Measurements from ENCODE around the gene SLC45A1.

Gene SLC45A1

DNA sequence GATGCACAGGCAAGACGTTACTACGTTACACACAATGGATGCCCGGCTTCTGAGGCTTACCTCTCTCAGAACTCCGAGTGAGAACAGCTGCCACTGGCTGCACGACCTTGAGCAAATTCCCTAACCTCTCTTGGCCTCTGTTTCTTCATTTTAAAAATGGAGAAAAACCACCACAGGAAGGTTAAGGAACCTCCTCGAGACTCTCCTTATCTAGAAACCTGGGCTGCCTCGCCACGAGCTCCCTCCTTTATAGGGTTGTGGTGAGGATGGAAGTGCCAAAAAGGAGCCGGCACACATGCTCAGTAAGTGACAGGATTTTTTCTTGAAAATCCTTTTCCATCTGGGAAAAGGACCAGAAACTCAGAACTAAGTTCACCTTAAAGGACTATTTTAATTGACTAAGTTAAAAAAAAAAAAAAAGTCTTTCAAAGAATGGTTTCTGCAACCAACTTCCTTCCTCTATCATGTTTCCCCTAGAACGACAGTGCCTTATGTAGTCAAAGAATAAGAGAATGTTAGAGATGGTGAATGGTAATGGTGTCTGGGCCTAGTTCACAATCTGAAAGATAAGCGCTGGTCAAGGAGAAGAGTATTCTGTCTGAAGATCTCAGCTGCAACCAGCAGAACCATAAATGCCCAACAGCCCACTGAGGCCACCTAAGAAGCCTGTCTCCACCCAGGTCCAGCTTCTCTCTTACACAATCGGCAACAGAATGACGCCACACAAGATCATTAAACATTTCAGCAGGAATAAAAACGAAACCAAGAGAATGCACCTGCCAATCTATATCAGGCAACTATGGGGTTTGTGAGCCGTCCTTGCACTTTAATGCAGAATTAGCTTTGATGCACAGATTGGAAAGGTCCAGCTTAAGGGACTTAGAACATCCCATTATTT, 64.9 kb downstream of the SLC45A1 start:
- Histone ChIP-seq H3K27ac (peak overlapping the region in 1 of 2 donors; percentile 17), H3K4me3 (peak overlapping the region; percentile 4)

GRCh38 chr1:8384088-8384487, 66.2 kb downstream of the SLC45A1 start:
- H3K27ac ChIP-seq: peak overlapping the region in 1 of 2 donors; percentile 34
- H3K4me3 ChIP-seq: no peak overlapping the region
- no peak for TF ChIP-seq CTCF (IDR thresholded peaks at IDR 0.05)
- no peak for DNase-seq (ENCODE audit: low spot score)

More for the DNA sequence above, 64.9 kb downstream of the SLC45A1 start:
- no peak for TF ChIP-seq CTCF (IDR thresholded peaks at IDR 0.05)
- DNase-seq (ENCODE audit: low spot score): no peak

DNA sequence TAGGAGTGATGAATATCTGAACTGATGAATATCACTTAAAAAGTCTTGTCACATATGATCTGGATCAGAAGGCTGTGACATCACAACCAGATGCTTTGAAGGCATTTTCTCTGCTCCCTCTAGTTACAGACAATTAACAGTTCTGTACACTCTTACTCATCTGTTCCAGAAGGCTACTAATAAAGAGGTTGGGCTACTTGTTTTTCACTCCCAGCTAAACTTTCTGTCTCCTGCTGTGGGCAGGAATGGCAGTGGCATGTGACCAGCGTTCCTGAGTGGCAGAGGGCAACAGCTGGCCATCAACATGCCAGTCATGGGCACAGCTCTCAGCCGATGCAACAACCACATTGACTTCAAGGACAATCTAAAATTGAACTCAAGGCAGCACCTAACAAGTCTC, 66.7 kb downstream of the SLC45A1 start:
- TF ChIP-seq CTCF (IDR thresholded peaks at IDR 0.05): no peak
- Histone ChIP-seq H3K4me3 (no peak overlapping the region), H3K27ac (peak overlapping the region in 1 of 2 donors; percentile 34)
- no peak for DNase-seq (ENCODE audit: low spot score)

- no peak for DNase-seq (ENCODE audit: low spot score)
- no peak overlapping the region for H3K4me3 ChIP-seq
- TF ChIP-seq CTCF (IDR thresholded peaks at IDR 0.05): no peak
- no peak overlapping the region for H3K27ac ChIP-seq
Observed at GRCh38 chr1:8386247-8386646, 68.3 kb downstream of the SLC45A1 start.

GRCh38 chr1:8388732-8389562, 71.0 kb downstream of the SLC45A1 start:
- DNase-seq (ENCODE audit: low spot score): no peak
- H3K27ac ChIP-seq: no peak overlapping the region
- TF ChIP-seq CTCF (IDR thresholded peaks at IDR 0.05): no peak
- no peak overlapping the region for H3K4me3 ChIP-seq

DNA sequence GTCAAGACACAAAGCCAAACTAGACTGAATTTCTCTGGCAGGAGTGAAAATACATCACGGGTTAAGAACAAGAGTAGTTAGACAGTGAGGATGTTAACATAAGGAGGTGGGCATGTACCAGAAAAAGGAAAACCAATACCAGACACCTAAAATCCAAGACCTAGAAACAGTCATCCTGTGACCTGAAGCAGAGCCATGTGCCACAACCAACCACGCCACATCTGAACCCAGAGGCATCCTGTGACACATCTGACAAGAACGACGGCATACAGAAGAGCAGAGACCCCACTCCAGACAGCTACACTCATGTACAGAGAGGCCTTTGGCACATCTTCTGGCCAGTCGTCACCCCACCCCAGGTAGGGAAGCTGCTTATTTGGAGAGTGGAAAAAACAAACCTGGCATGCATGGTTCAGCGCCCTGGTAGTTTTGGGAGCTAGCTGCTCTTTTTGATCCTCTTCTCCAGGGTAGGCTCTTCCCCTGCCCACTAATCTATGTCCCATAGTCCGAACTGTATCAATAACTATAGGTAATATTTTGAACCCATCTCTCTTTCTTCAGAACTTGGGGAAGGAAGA, 72.1 kb downstream of the SLC45A1 start:
- no peak for TF ChIP-seq CTCF (IDR thresholded peaks at IDR 0.05)
- DNase-seq (ENCODE audit: low spot score): no peak
- Histone ChIP-seq H3K4me3 (no peak overlapping the region), H3K27ac (no peak overlapping the region)
